NCI-H2029 treated with DMSO at 0.1 percent for 48 hours (cell line): ENCODE data around the gene LRSAM1.

Experiments used
- DNase-seq: peaks from one replicate; lab custom pipeline; 2025; lab: John Stamatoyannopoulos, UW

LRSAM1 gene

DNA sequence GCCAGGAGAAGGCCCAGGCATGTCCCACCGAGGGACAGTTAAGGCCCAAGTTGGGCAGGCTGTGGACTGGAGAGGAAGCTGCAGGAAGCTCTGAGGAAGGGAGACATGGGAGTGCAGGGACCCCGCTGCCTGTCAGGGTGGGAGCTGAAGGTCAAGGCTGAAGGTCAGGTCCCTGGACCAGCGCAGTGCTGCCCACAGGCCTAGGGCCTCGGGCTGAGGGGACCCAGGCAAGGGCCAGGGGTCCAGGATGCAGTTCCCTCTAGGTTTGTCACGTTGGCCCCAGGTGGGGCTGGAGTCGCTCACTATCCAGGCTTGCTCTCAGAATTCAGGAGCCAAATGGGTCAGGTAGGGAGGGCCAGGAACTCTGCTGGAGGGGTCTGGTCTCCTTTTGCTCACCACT, 84.1 kb downstream of the LRSAM1 start:
- DNase-seq = no peak

GRCh38 chr9:127535834-127536233, 84.5 kb downstream of the LRSAM1 start:
- no peak for DNase-seq

GRCh38 chr9:127536499-127536898, 85.2 kb downstream of the LRSAM1 start:
- DNase-seq = no peak

DNA sequence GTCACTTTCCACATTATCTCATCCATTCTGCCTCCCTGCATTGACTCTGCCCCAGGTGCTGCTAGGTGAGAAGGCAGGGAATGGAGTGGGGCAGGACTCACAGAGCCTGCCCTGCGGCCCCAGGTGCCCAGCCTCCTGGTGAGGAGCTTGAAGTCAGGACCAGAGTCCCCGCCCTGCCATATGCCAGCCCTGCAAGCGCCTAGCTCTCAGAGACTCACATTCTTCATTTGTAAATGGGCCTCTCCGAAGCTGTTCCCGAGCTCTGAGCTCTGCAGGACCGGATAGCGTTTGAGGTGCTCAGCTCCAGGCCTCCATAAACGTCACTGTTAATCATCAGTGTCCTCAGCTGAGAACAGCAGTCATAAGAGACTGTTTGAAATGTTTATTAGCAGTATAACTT, 85.7 kb downstream of the LRSAM1 start:
- DNase-seq = no peak

DNA sequence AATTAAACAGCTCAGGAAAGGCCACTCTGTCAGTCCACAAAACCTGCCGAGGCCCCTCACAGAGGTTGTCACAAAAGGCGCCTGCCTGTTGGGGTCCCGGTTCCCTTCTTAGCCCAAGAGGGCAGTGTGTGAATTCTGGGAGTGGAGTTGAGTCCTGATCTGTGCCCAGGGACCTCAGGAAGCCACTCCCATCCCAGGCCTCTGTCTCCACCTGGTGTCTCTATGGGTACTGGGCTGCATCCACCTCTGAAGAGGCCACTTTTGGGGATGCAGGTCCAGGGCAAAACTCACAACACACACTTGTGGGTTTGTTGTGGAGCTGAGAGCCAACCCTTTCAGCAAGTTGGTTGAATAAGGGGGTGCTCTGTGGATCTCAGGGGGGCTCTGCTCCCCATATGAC, 86.5 kb downstream of the LRSAM1 start:
- no peak for DNase-seq

DNA sequence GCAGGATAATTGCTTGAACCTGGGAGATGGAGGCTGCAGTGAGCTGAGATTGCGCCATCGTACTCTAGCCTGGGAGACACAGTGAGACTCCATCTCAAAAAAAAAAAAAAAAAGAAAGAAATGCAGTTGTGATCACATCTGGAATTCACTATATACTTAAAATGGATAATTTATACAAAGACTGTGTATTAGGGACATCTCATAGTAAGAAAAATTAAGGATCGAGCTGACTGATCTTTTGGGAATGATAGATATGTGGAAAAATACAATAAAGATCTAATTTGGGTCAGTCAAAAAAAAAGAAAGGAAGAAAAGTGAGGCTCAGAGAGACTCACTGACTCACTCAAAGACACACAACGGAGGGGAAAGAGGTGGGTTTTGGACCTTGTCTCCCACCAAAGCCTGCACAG, 87.5 kb downstream of the LRSAM1 start:
- no peak for DNase-seq

DNA sequence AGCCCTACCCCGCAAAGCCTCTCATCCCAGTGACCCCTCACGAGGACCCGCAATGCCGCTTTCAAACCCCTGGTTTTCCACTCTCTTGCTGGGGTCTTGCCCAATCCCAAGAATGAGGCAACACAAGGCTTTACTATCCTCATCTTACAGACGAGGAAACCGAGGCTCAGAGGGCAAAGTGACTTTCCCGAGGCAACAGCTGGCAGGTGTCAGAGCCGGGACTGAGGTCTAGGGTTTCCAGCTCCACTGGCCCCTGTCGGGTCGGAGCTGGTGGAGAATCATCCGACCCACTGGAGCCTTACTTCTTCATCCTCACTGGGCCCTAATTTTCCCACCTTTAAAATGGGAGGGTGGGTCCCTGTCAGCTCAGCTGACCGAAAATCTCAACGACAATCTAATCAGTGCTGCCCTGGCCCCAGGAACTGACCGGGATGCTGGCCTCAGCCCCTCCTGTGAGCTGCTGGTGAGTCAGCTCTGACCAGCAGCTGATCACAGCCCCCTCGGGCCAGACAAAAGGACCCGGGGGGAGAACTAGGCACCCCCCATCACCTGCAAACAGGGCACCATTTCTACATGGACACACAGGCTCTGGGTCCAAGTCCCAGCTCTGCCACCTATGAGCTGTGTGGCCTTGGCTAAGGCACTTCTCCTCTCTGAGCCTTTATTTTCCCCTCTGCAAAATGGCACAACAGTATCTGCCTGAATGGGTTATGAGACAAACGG, 88.1 kb downstream of the LRSAM1 start:
- no peak for DNase-seq

DNA sequence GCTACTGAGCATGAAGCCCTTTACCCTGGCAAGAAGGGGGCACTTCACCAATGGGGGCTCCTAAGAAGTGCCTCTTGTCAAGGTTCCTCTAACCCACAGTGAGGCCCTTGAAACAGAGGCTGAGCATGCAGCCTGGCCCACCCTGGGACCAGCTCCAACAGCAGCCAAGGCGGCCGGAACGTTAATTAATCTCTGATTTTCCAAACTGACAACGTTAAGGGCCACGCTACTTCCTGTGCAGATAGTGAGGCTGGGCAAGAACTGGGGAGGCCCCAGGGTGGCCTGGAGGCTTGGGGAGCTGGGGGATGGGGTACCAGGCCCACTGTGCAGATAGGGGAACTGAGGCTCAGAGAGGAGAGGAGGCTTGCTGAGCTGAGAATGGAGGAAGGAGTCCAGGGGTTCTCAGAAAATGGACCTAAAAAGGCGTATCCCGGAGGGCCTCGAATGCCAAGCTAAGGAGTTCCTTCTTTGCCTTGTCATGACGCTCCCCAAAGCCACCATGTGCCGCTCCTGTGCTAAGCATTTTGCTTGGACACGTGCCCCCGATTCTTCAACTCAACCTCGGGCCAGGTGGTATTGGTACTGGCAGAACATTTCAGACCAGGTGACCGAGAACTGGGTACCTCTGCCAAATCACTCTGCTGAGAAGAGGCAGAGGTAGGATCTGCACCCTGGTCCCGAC, 88.8 kb downstream of the LRSAM1 start:
- no peak for DNase-seq

- no peak for DNase-seq
These were observed 89.3 kb downstream of the LRSAM1 start for GRCh38 chr9:127540664-127541041.

DNA sequence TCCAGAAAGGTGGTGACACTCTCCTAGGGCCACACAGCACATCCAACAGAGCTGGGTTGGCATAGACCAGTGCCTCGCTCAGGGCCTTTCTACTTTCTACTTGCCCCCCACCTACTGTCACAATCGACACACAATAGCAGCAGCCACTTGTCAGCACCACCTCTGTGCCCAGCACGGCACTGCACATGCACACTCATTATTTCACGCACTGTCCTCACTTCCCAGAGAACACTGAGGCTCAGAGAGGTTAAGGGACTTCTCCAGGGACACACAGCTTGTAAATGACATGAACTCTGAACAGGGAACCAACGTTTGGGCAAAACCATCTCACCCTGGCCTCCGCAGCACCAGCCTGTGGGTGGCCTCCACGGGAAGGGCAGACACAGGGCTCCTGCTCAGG, 89.9 kb downstream of the LRSAM1 start:
- no peak for DNase-seq

DNA sequence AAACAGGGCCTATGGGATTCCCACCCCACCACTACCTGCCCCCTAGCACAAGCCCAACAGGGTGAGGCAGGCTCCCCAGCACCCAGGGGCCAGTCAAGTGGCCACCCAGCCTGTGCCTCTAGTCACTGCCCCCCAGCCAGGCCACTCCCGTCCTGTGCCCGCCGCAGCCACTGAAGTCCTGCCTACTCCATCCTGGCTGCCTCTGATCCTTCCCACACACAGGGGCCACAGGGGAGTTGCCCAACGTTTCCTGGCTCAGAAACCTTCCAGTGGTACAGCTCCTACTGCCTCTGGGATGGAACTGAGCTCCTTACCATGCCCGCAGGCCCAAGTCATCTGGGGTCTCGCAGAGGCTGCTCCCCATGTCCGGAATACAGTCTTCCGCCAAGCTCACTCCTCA, 90.6 kb downstream of the LRSAM1 start:
- no peak for DNase-seq

GRCh38 chr9:127543221-127543620, 91.9 kb downstream of the LRSAM1 start:
- no peak for DNase-seq

- no peak for DNase-seq
These were observed 92.7 kb downstream of the LRSAM1 start for GRCh38 chr9:127543973-127544533.

- peak; percentile 45 for DNase-seq
These were observed 94.2 kb downstream of the LRSAM1 start for GRCh38 chr9:127545196-127546124.

GRCh38 chr9:127546125-127546832, 95.0 kb downstream of the LRSAM1 start:
- no peak for DNase-seq

DNA sequence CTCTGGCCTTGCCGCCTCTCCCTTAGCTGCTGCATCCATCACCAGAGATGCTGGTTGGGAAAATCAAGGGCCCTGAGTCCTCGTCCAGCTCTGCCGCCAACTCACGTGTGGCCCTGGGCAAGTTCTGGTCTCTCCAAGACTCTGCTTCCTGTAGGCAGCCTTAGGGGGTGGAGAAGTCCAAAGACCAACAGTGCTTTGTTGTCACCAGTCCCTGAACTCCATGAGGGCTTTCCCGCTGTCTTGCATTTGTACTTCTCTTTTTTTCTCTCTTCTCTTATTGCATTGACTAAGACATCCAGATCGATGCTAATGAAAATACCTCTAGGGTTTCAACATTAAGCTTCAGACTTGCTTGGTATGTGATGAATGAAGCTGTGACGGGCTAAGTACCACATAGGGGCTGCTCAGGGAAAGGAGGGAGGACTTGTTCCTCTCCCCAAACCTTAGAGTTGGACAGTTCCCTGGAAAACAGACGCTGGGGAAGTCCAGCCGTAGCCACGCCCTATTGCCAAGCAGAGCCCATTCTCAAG, 97.1 kb downstream of the LRSAM1 start:
- no peak for DNase-seq

GRCh38 chr9:127549218-127549617, 97.9 kb downstream of the LRSAM1 start:
- no peak for DNase-seq

- DNase-seq = no peak
These were observed 98.4 kb downstream of the LRSAM1 start for GRCh38 chr9:127549751-127550150.

- DNase-seq = no peak
These were observed 99.0 kb downstream of the LRSAM1 start for GRCh38 chr9:127550282-127550681.

DNA sequence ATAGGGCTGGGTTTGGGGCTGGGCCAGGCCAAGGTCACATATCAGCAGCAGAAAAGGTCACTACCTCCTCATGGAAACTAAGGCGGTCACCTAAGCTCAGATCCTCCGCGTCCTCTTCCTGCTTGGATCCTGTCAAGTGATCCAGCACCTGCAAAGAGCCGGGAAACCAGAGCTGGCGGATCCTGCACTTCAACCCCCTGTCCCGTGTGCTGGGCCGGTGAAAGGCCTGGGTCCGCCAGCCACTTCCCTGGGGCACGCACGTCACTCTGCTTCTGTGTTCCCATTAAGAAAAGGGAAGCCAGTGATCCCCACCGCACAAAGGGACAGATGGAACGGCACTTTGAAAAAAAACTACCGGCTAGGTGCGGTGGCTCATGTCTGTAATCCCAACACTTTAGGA, 99.4 kb downstream of the LRSAM1 start:
- no peak for DNase-seq
